Nephron (organoid): ENCODE data around the gene BARX2.

Experiments used
- H3K27ac Mint-ChIP-seq, 3 experiments: 2 replicates each; pipeline ENCODE4 v1.8.0; 2020; ENCODE audit warnings: mixed read lengths in 3 of 3, mild to moderate bottlenecking in 2 of 3, moderate library complexity in 1 of 3
- H3K27me3 Mint-ChIP-seq: 2 replicates; pipeline ENCODE4 v1.8.0; 2021; ENCODE audit warnings: low read depth, mild to moderate bottlenecking, moderate library complexity, mixed read lengths
- H3K36me3 Mint-ChIP-seq: 2 replicates; pipeline ENCODE4 v1.8.0; 2020; ENCODE audit warnings: low read depth, mixed read lengths
- H3K4me1 Mint-ChIP-seq: 2 replicates; pipeline ENCODE4 v1.8.0; 2020; ENCODE audit warnings: mixed read lengths
- H3K4me3 Mint-ChIP-seq, 3 experiments: 2 replicates each; pipeline ENCODE4 v1.8.0; 2020; ENCODE audit warnings: mild to moderate bottlenecking in 3 of 3, mixed read lengths in 3 of 3, moderate library complexity in 2 of 3
- H3K9me3 Mint-ChIP-seq: 2 replicates; pipeline ENCODE4 v1.8.0; 2020; ENCODE audit warnings: mixed read lengths
- TF ChIP-seq, protein P1 (sequence below), 3 experiments: fragments of 200-600 bp; sonication (generic); IDR thresholded peaks; one replicate each; pipeline ENCODE4 v1.5.0; 2021; ENCODE audit warnings: antibody characterized with exemption in 3 of 3; ENCODE audit not compliant: unreplicated experiment in 3 of 3

Gene BARX2

DNA sequence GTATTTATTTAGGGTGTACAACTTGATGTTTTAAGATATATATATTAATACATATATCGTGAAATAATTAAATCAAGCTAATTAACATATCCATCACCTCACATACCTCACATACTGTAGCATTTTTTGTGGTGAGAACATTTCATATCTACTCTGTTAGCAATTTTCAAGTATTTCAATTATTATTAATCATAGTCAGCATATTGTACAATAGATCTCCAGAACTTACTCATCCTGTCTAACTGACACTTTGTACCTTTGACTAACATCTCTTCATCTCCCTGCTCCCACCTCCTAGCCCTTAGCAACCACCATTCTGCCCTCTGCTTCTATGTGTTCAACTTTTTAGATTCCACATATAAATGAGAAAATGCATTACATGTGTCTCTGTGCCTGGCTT is 108.4 kb downstream of the BARX2 start:
- TF ChIP-seq, protein P1, sequence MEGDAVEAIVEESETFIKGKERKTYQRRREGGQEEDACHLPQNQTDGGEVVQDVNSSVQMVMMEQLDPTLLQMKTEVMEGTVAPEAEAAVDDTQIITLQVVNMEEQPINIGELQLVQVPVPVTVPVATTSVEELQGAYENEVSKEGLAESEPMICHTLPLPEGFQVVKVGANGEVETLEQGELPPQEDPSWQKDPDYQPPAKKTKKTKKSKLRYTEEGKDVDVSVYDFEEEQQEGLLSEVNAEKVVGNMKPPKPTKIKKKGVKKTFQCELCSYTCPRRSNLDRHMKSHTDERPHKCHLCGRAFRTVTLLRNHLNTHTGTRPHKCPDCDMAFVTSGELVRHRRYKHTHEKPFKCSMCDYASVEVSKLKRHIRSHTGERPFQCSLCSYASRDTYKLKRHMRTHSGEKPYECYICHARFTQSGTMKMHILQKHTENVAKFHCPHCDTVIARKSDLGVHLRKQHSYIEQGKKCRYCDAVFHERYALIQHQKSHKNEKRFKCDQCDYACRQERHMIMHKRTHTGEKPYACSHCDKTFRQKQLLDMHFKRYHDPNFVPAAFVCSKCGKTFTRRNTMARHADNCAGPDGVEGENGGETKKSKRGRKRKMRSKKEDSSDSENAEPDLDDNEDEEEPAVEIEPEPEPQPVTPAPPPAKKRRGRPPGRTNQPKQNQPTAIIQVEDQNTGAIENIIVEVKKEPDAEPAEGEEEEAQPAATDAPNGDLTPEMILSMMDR (IDR thresholded peaks at IDR 0.05; ENCODE audit: unreplicated experiment in 3 of 3): no peak
- Mint-ChIP-seq H3K36me3 (no peaks in the 10 kb centered on the region), H3K9me3 (peaks cover 13% of the 10 kb centered on the region), H3K4me3 (no peak overlapping the region), H3K27ac (no peak overlapping the region), H3K4me1 (no peaks in the 10 kb centered on the region), H3K27me3 (no peaks in the 10 kb centered on the region)

DNA sequence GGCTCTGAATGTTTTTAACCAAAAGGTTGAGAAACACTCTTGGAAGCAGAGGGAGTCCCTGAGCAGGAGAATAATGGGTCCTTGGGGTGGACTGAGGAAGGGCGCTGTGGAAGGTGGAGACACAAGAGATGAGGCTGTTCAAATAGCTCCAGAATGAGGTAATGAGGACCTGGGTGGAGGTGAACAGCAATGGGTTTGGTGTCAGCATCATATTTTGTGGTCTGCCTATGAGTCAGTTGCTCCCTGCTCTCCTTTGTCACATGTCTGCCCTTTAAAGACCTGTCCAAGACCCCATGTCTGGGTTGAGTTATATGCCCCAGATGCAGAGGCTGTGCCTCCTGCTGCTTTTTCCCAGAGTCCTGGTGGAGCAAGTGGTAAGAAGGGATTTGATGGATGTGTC is 113.6 kb downstream of the BARX2 start:
- Mint-ChIP-seq H3K36me3 (no peaks in the 10 kb centered on the region), H3K9me3 (peaks cover 8% of the 10 kb centered on the region), H3K27ac (no peak overlapping the region), H3K27me3 (no peaks in the 10 kb centered on the region), H3K4me3 (no peak overlapping the region), H3K4me1 (no peaks in the 10 kb centered on the region)
- TF ChIP-seq, protein P1 (IDR thresholded peaks at IDR 0.05; ENCODE audit: unreplicated experiment in 3 of 3): no peak

DNA sequence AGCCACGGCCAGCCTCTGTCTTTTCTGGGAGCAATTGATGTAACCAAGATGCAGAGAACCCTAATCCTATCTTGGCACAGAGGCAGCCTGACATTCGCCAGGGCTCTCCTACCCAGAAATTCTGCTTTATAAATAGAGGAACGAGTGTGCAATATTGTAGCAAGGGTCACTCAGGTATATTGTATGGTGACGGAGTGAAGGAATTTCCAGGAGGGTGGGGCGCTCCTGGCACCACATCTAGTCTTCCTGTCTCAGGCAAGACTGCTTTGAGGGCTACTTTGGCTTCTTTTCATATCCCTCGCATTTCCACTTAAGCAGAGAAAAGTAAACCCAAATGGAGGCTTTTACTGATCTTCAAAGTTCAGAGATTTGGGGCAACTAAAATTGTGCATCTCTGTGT is 114.4 kb downstream of the BARX2 start:
- no peak overlapping the region for H3K4me3 Mint-ChIP-seq
- no peak overlapping the region for H3K27ac Mint-ChIP-seq
- H3K9me3 Mint-ChIP-seq: peaks cover 12% of the 10 kb centered on the region
- H3K36me3 Mint-ChIP-seq: no peaks in the 10 kb centered on the region
- no peaks in the 10 kb centered on the region for H3K4me1 Mint-ChIP-seq
- no peaks in the 10 kb centered on the region for H3K27me3 Mint-ChIP-seq
- TF ChIP-seq, protein P1 (IDR thresholded peaks at IDR 0.05; ENCODE audit: unreplicated experiment in 3 of 3): no peak

DNA sequence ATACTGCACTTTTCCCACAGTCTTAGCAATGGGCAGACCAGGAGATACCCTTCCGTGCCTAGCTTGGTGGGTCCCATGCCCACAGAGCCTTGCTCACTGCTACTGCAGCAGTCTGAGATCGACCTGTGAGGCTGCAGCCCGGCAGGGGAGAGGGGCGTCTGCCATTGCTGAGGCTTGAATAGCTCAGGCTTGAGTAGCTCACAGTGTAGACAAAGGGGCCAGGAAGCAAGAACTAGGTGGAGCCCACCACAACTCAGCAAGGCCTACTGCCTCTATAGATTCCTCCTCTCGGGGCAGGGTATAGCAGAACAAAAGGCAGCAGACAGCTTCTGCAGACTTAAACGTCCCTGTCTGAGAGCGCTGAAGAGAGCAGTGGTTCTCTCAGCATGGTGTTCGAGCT is 118.1 kb downstream of the BARX2 start:
- H3K4me1 Mint-ChIP-seq: no peaks in the 10 kb centered on the region
- no peak overlapping the region for H3K27ac Mint-ChIP-seq
- TF ChIP-seq, protein P1 (IDR thresholded peaks at IDR 0.05; ENCODE audit: unreplicated experiment in 3 of 3): no peak
- no peaks in the 10 kb centered on the region for H3K36me3 Mint-ChIP-seq
- peaks cover 4% of the 10 kb centered on the region for H3K27me3 Mint-ChIP-seq
- no peak overlapping the region for H3K4me3 Mint-ChIP-seq
- peaks cover 11% of the 10 kb centered on the region for H3K9me3 Mint-ChIP-seq
